ENCODE data around the gene DTL.

Gene DTL

DNA sequence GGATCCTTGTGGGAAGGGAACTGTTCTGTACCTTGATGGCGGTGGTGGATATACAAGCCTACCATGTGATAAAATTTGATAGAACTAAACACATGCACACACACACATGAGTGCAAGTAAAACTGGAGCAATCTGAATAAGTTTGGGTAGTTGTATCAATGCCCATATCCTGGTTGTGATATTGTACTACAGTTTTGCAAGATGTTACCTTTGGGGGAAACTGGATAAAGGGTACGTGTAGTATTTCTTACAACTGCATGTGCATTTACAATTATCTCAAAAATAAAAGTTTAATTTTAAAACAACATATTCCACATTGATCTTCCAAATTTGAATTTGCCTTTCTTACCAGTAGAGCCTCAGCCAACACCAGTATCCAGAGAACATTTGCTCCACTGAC lies 99.6 kb downstream of the DTL start:
- TF ChIP-seq POLR2A (IDR thresholded peaks at IDR 0.05; ENCODE audit: low read depth, low read length) (no peak), SPI1 (IDR thresholded peaks at IDR 0.05; ENCODE audit: low read depth, low read length) (no peak), POLR2AphosphoS5 (IDR thresholded peaks at IDR 0.05; ENCODE audit: low read depth, low read length) (no peak), TAF1 (IDR thresholded peaks at IDR 0.05; ENCODE audit: low read depth, low read length) (no peak), POU2F2 (IDR thresholded peaks at IDR 0.05; ENCODE audit: low read depth, low read length) (no peak), PAX5 (IDR thresholded peaks at IDR 0.05; ENCODE audit: insufficient read depth, low read length, severe bottlenecking) (no peak)
- DNase-seq (ENCODE audit: insufficient read length, low spot score), result no peak
- no peak for FAIRE-seq

GRCh38 chr1:212137854-212138253 lies 102.3 kb downstream of the DTL start:
- DNase-seq (ENCODE audit: insufficient read length, low spot score) (no peak), FAIRE-seq (no peak)
- no peak for TF ChIP-seq PAX5 (IDR thresholded peaks at IDR 0.05; ENCODE audit: insufficient read depth, low read length, severe bottlenecking)
- no peak for TF ChIP-seq POLR2A (IDR thresholded peaks at IDR 0.05; ENCODE audit: low read depth, low read length)
- no peak for TF ChIP-seq SPI1 (IDR thresholded peaks at IDR 0.05; ENCODE audit: low read depth, low read length)
- TF ChIP-seq POU2F2 (IDR thresholded peaks at IDR 0.05; ENCODE audit: low read depth, low read length), result no peak
- TF ChIP-seq POLR2AphosphoS5 (IDR thresholded peaks at IDR 0.05; ENCODE audit: low read depth, low read length), result no peak
- TF ChIP-seq TAF1 (IDR thresholded peaks at IDR 0.05; ENCODE audit: low read depth, low read length), result no peak

DNA sequence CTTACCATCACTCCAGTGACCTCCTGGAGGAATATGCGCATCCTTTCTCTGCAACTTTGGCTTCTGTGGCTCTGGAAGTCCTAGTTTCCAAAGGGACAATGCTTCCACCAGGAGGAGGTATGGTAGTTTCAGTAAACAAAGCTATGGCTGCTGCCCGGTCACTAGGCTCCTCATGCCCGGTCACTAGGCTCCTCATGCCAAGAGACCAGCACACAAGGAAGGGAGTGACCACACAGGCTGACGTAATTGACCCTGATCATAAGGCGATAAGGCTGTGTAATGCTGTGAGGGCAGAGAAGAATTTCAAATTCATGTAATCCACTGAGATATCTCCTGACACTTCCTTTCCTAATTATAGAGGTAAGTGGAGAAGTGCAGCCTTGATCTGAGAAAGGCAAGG lies 102.9 kb downstream of the DTL start:
- TF ChIP-seq TAF1 (IDR thresholded peaks at IDR 0.05; ENCODE audit: low read depth, low read length) (no peak), POLR2AphosphoS5 (IDR thresholded peaks at IDR 0.05; ENCODE audit: low read depth, low read length) (no peak), SPI1 (IDR thresholded peaks at IDR 0.05; ENCODE audit: low read depth, low read length) (no peak), POU2F2 (IDR thresholded peaks at IDR 0.05; ENCODE audit: low read depth, low read length) (no peak), PAX5 (IDR thresholded peaks at IDR 0.05; ENCODE audit: insufficient read depth, low read length, severe bottlenecking) (no peak), POLR2A (IDR thresholded peaks at IDR 0.05; ENCODE audit: low read depth, low read length) (no peak)
- FAIRE-seq (no peak), DNase-seq (ENCODE audit: insufficient read length, low spot score) (no peak)

DNA sequence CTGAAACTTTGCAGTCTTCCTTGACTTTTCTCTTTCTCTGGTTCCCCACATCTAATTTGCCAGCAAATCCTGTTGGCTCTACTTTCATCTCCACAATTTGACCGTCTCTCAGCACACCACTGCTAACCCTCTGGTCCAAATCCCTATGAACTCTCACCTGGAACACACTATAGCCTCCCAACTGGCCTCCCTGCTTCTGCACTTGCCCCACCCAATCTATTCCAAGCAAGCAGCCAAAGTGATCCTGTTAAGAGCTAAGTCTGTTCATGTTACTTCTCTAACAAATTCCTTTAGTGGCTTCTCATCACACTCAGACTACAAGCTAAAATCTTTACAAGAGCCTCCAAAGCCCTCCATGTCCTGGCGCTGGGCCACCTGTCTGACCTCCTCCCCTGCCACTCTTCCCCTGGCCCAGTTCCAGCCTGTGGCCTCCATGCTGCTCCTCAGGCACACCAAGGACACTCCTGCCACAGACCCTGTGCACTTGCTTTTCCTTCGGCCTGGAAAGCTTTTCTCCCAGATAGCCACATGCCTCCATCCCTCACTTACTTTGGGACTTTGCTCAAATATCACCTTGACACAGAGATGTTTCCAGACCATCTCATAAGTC lies 104.1 kb downstream of the DTL start:
- TF ChIP-seq POLR2A (IDR thresholded peaks at IDR 0.05; ENCODE audit: low read depth, low read length) (no peak), PAX5 (IDR thresholded peaks at IDR 0.05; ENCODE audit: insufficient read depth, low read length, severe bottlenecking) (no peak), POU2F2 (IDR thresholded peaks at IDR 0.05; ENCODE audit: low read depth, low read length) (no peak), TAF1 (IDR thresholded peaks at IDR 0.05; ENCODE audit: low read depth, low read length) (no peak)
- DNase-seq (ENCODE audit: insufficient read length, low spot score) (no peak), FAIRE-seq (no peak)

DNA sequence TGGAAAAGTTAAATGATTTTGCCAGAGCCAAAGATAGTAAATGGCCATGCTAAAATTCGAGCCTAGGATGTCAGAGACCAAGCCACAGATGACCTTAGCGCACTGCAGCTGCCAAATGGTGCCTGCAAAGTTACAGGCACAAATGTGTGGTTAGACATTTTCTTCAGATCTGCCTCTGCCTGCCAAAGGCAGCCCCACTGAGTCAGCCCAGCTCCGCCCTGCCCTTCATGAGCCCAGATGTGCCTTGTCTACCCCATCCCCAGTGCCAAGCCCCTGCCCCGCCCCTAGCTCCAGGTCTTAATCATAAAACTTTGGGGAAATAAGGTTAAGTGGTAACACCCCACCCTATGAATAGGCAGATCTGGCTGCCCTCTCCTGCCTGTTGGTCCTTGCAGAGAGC lies 105.9 kb downstream of the DTL start:
- no peak for DNase-seq (ENCODE audit: insufficient read length, low spot score)
- no peak for TF ChIP-seq PAX5 (IDR thresholded peaks at IDR 0.05; ENCODE audit: insufficient read depth, low read length, severe bottlenecking)
- no peak for TF ChIP-seq POLR2A (IDR thresholded peaks at IDR 0.05; ENCODE audit: low read depth, low read length)
- FAIRE-seq, result no peak

DNA sequence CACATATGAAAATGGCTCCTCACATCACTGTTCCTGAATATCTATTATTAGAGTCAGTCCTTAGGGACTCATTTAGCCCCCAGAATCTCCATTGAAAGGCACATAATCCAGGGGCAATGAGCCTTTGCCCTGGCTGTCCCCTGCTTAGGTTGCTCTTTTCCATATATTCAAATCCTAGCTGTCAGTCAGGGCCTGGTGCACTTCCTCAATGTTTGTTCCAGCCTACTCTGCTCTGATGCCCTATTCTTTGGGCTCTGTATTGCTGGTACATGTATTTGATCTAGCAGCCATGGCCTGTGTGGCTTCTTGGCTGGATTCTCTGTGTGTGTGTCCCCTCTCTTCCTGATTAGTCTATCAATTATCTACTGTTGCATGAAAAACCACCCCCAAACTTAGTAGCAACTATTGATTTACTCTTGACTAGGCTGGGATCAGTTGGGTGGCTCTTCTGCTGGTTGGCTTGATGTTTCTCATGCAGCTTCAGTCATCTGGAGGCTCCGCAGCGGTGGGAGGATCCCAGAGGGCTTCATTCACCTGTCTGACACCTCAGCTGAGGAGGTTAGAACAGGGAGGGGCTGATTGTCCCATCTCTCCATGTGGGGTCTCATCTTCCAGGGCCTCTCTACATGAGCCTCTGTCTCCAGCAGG lies 107.5 kb downstream of the DTL start:
- TF ChIP-seq POLR2AphosphoS5 (IDR thresholded peaks at IDR 0.05; ENCODE audit: low read depth, low read length), result no peak
- no peak for TF ChIP-seq POU2F2 (IDR thresholded peaks at IDR 0.05; ENCODE audit: low read depth, low read length)
- no peak for TF ChIP-seq TAF1 (IDR thresholded peaks at IDR 0.05; ENCODE audit: low read depth, low read length)
- no peak for TF ChIP-seq PAX5 (IDR thresholded peaks at IDR 0.05; ENCODE audit: insufficient read depth, low read length, severe bottlenecking)
- TF ChIP-seq POLR2A (IDR thresholded peaks at IDR 0.05; ENCODE audit: low read depth, low read length), result no peak
- TF ChIP-seq SPI1 (IDR thresholded peaks at IDR 0.05; ENCODE audit: low read depth, low read length), result no peak; the same call in 1 of the 2 replicates
- FAIRE-seq (no peak), DNase-seq (ENCODE audit: insufficient read length, low spot score) (no peak)

GRCh38 chr1:212147581-212148033 lies 112.1 kb downstream of the DTL start:
- FAIRE-seq (no peak), DNase-seq (ENCODE audit: insufficient read length, low spot score) (no peak)
- TF ChIP-seq SPI1 (IDR thresholded peaks at IDR 0.05; ENCODE audit: low read depth, low read length), result no peak
- no peak for TF ChIP-seq POLR2AphosphoS5 (IDR thresholded peaks at IDR 0.05; ENCODE audit: low read depth, low read length)
- no peak for TF ChIP-seq PAX5 (IDR thresholded peaks at IDR 0.05; ENCODE audit: insufficient read depth, low read length, severe bottlenecking)
- TF ChIP-seq POU2F2 (IDR thresholded peaks at IDR 0.05; ENCODE audit: low read depth, low read length), result no peak
- no peak for TF ChIP-seq POLR2A (IDR thresholded peaks at IDR 0.05; ENCODE audit: low read depth, low read length)
- TF ChIP-seq TAF1 (IDR thresholded peaks at IDR 0.05; ENCODE audit: low read depth, low read length), result no peak

DNA sequence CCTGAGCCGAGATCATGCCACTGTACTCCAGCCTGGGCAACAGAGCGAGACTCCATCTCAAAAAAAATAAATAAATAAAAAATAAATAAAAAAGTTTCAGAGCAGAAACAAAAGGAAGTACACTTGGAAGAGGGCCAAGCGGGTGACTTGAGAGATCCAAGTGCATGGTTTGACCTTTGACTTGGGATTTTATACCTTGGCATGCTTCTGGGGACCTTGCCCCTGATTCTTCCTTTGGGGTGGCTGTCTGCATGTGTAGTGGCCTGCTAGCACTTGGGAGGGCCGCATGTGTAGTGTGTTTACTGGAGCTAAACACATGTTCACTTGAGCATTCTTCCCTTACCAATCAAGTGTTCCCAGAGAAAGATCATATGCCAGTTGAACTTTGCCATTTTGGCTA lies 114.0 kb downstream of the DTL start:
- FAIRE-seq, result no peak
- TF ChIP-seq POU2F2 (IDR thresholded peaks at IDR 0.05; ENCODE audit: low read depth, low read length) (no peak), POLR2A (IDR thresholded peaks at IDR 0.05; ENCODE audit: low read depth, low read length) (no peak), SPI1 (IDR thresholded peaks at IDR 0.05; ENCODE audit: low read depth, low read length) (no peak), TAF1 (IDR thresholded peaks at IDR 0.05; ENCODE audit: low read depth, low read length) (no peak), POLR2AphosphoS5 (IDR thresholded peaks at IDR 0.05; ENCODE audit: low read depth, low read length) (no peak), PAX5 (IDR thresholded peaks at IDR 0.05; ENCODE audit: insufficient read depth, low read length, severe bottlenecking) (no peak)
- DNase-seq (ENCODE audit: insufficient read length, low spot score), result no peak

DNA sequence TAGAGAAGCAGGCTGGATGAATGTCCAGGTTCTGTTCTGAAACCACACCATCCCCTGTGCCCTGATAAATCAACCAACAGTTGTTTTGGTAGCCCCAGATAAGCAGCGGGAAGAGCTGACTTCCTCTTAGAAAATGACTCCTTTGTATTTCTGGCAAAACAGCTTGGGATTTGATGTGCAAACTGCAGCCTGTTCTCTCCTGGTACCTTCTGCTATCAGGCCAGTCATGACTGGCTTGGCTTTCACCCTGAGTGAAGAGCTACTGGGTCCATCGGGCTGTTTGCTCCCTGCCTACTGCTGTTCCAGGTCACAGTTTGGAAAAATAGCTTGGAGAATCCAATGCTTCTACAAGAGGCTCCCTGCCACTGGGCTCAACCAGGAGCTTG lies 116.8 kb downstream of the DTL start:
- DNase-seq (ENCODE audit: insufficient read length, low spot score) (no peak), FAIRE-seq (no peak)
- TF ChIP-seq TAF1 (IDR thresholded peaks at IDR 0.05; ENCODE audit: low read depth, low read length) (no peak), PAX5 (IDR thresholded peaks at IDR 0.05; ENCODE audit: insufficient read depth, low read length, severe bottlenecking) (no peak), POLR2A (IDR thresholded peaks at IDR 0.05; ENCODE audit: low read depth, low read length) (no peak)

DNA sequence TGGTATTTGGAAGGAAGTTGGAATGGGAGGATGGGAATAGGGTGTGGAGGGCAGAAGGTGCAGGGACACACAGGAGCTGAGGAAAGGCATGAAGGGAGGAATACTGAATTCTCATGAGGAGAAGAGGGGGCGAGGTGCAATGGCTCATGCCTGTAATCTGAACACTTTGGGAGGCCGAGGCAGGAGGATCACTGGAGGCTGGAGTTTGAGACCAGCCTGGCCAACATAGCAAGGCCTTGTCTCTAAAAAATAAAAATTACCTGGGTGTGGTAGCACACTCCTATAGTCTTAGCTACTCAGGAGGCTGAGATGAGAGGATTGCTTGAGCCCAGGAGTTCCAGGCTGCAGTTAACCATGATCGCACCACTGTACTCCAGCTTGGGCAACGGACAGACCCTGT lies 117.3 kb downstream of the DTL start:
- no peak for TF ChIP-seq POU2F2 (IDR thresholded peaks at IDR 0.05; ENCODE audit: low read depth, low read length)
- TF ChIP-seq TAF1 (IDR thresholded peaks at IDR 0.05; ENCODE audit: low read depth, low read length), result no peak
- TF ChIP-seq POLR2A (IDR thresholded peaks at IDR 0.05; ENCODE audit: low read depth, low read length), result no peak
- TF ChIP-seq PAX5 (IDR thresholded peaks at IDR 0.05; ENCODE audit: insufficient read depth, low read length, severe bottlenecking), result no peak
- no peak for TF ChIP-seq POLR2AphosphoS5 (IDR thresholded peaks at IDR 0.05; ENCODE audit: low read depth, low read length)
- TF ChIP-seq SPI1 (IDR thresholded peaks at IDR 0.05; ENCODE audit: low read depth, low read length), result no peak
- FAIRE-seq (no peak), DNase-seq (ENCODE audit: insufficient read length, low spot score) (no peak)

Data from GM12891 (cell line).